Kidney (tissue), 14 donors: ENCODE data around the gene ST6GALNAC5. TPM values are rescaled to one million over a fixed set of nuclear protein-coding genes. Genes with fewer than 3 reads are reported as not detected.

Experiments used
- DNase-seq, 5 donors: peaks; one replicate each; pipeline ENCODE4 v3.0.0-alpha.2; 2013 to 2020
- FAIRE-seq: peaks from 2 replicates; lab custom pipeline; 2012; peaks lifted over from hg19 to GRCh38; lab: Jason Lieb, UNC
- H3K27ac ChIP-seq, 2 donors: one replicate each; pipeline ENCODE4 v1.7.0; 2013; ENCODE audit warnings: low read depth in 2 of 2, low read length in 2 of 2, inconsistent platforms in 1 of 2
- H3K27me3 ChIP-seq: one replicate; pipeline ENCODE4 v1.7.1; 2013; ENCODE audit warnings: low read length, inconsistent platforms; ENCODE audit not compliant: control insufficient read depth, insufficient read depth
- H3K36me3 ChIP-seq, 3 donors: one replicate each; pipeline versions ENCODE4 v1.7.0 to v1.7.1; 2013; ENCODE audit warnings: low read length in 3 of 3, control low read depth in 1 of 3, inconsistent platforms in 1 of 3; ENCODE audit not compliant: insufficient read depth in 3 of 3, control insufficient read depth in 2 of 3
- H3K4me1 ChIP-seq, 3 donors: one replicate each; pipeline versions ENCODE4 v1.7.0 to v1.7.1; 2013; ENCODE audit warnings: low read length in 3 of 3, inconsistent platforms in 1 of 3, low read depth in 1 of 3; ENCODE audit not compliant: control insufficient read depth in 2 of 3, insufficient read depth in 2 of 3
- H3K4me3 ChIP-seq, 3 donors: one replicate each; pipeline versions ENCODE4 v1.7.0 to v1.8.1; 2013; ENCODE audit warnings: low read length in 3 of 3, control low read depth in 1 of 3, inconsistent platforms in 1 of 3
- H3K9ac ChIP-seq, 3 donors: one replicate each; pipeline versions ENCODE4 v1.7.0 to v1.7.1; 2013; ENCODE audit warnings: low read length in 3 of 3, control low read depth in 1 of 3, inconsistent platforms in 1 of 3
- H3K9me3 ChIP-seq, 3 donors: one replicate each; pipeline versions ENCODE4 v1.7.0 to v1.7.1; 2013; ENCODE audit warnings: low read length in 3 of 3, control low read depth in 1 of 3, inconsistent platforms in 1 of 3; ENCODE audit not compliant: control insufficient read depth in 2 of 3, insufficient read depth in 1 of 3
- intact Hi-C: fragments of 100-400 bp; cut with DNase I; formaldehyde crosslinking; loops from one replicate; pipeline ENCODE4 v1.11.1; 2022
- polyA plus RNA-seq: library from polyadenylated mRNA; stranded (reverse); fragments of 350-450 nt; fragmentation: Illumina TruSeq; extraction: RNeasy Lipid Tissue Mini Kit (QIAGEN cat#74804); gene quantifications from one replicate; pipeline ENCODE4 v1.2.3, GENCODE V29; 2014; ENCODE audit warnings: low read depth, low replicate concordance; ENCODE audit not compliant: insufficient read depth
- total RNA-seq: library from RNA; stranded (reverse); fragmentation: NEBNext Ultra II Directional; extraction: Animal tissue kit (Norgen Biotek cat#: 25700); gene quantifications from one replicate; pipeline ENCODE4 v1.2.1, GENCODE V29; 2021
- TF ChIP-seq, protein P1 (sequence below): IDR thresholded peaks from 3 replicates; pipeline ENCODE4 v1.5.1; 2012; ENCODE audit warnings: mild to moderate bottlenecking, moderate library complexity, borderline replicate concordance; ENCODE audit not compliant: insufficient read depth; ENCODE audit errors: extremely low read depth
- donor health status: control.
- donor health status: control.
- donor health status: control.
- donor health status: control.
- donor health status: control.
- donor health status: DM: yes; HTN: yes; CAD: no.
- donor health status: Normal renal cell carcinoma (clear cell type).

The ST6GALNAC5 gene
- total and polyA plus RNA-seq, 2 donors from 2014 or later, result 0.34 to 0.50 TPM

DNA sequence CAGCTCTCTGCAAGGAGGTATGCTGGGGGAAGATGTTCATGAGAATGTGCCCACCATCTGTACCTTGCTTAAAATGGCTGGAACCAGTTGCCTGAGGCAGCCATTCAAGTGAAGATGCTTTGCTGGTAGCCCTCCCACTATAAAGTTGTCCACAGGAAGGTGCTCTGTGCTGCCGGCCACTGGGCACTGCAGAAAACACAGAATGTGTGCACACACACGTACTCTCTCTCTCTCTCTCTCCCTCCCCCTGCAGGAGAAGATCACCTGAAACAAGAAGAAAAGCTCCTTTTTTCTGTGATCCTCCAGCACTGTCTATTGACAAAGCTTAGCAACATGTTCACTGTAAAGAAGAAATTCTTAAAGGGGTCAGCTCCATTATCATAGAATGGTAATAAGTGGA, 217.2 kb downstream of the ST6GALNAC5 start:
- intact Hi-C loops, result no loop called here
- no peak for FAIRE-seq
- H3K27me3 ChIP-seq, result no peaks in the 10 kb centered on the region
- DNase-seq, result no peak
- H3K9ac ChIP-seq, result no peak overlapping the region
- H3K4me1 ChIP-seq, result no peaks in the 10 kb centered on the region
- H3K4me3 ChIP-seq, result no peak overlapping the region
- TF ChIP-seq, protein P1, sequence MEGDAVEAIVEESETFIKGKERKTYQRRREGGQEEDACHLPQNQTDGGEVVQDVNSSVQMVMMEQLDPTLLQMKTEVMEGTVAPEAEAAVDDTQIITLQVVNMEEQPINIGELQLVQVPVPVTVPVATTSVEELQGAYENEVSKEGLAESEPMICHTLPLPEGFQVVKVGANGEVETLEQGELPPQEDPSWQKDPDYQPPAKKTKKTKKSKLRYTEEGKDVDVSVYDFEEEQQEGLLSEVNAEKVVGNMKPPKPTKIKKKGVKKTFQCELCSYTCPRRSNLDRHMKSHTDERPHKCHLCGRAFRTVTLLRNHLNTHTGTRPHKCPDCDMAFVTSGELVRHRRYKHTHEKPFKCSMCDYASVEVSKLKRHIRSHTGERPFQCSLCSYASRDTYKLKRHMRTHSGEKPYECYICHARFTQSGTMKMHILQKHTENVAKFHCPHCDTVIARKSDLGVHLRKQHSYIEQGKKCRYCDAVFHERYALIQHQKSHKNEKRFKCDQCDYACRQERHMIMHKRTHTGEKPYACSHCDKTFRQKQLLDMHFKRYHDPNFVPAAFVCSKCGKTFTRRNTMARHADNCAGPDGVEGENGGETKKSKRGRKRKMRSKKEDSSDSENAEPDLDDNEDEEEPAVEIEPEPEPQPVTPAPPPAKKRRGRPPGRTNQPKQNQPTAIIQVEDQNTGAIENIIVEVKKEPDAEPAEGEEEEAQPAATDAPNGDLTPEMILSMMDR, result no peak
- no peak overlapping the region for H3K27ac ChIP-seq
- no peaks in the 10 kb centered on the region for H3K9me3 ChIP-seq
- no peaks in the 10 kb centered on the region for H3K36me3 ChIP-seq

DNA sequence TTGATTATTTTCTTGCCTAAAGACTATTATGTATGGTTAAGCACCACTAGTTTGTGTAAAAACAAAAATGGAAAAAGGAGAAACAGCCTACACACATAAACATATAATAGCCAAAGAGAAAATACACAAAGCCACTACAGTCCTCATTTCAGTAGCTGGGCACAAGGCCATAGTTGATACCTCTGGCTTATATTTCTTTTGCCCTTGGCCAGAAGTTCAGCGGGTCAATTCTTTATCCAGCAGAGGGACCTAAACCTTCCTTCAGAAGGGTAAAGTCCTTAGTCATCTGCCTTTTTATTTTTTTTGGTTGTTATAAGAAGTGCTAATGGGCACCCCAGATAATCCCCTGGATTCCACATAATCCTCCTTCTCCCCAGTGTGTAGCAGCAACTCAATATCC, 217.8 kb downstream of the ST6GALNAC5 start:
- DNase-seq (no peak), FAIRE-seq (no peak)
- H3K27me3 ChIP-seq, result no peaks in the 10 kb centered on the region
- intact Hi-C loops, result no loop called here
- no peak overlapping the region for H3K27ac ChIP-seq
- no peak overlapping the region for H3K9ac ChIP-seq
- H3K36me3 ChIP-seq, result no peaks in the 10 kb centered on the region
- H3K9me3 ChIP-seq, result no peaks in the 10 kb centered on the region
- TF ChIP-seq, protein P1, result no peak
- H3K4me3 ChIP-seq, result no peak overlapping the region
- no peaks in the 10 kb centered on the region for H3K4me1 ChIP-seq

DNA sequence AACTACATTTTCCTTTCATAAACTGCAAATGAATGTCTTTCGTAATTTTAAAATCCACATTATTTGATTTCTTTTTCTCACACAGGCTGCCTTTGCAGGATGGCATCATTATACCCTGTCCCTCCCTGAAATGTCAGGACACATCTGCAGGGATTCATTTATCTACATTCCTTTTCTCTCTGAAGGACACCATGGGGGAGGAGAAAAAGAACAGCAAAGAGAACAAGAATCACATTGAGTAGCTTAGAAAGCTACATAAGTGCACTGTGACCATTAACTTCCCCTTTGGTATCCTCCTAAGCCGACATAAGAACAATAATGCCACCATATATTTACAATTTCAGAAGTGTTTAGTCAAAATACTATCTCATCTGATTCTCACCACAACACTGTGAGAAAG, 222.5 kb downstream of the ST6GALNAC5 start:
- Histone ChIP-seq H3K4me3 (no peak overlapping the region), H3K9ac (no peak overlapping the region), H3K27ac (no peak overlapping the region), H3K4me1 (no peaks in the 10 kb centered on the region), H3K36me3 (no peaks in the 10 kb centered on the region), H3K9me3 (no peaks in the 10 kb centered on the region), H3K27me3 (no peaks in the 10 kb centered on the region)
- intact Hi-C loops, result no loop called here
- FAIRE-seq (no peak), DNase-seq (peak in 1 of 5 donors; percentile 2)
- TF ChIP-seq, protein P1, result no peak

DNA sequence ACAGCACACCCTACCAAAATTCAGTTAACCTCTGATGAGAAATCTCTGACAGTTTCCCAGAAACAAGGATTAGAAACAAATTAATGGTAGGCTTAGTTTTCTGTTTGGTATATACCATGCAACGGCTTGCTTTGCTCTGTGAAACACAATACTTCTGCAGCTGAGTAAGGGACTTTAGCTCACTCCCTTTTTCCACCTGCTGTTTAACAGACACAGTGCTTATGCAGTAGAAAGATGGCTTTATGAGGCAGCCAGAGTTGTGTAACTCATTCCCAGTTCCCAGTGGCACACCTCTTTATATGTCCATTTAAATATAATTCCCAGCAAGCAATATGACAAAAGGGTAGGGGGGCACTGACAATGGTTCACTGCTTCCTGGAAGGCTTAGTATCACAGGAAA, 228.0 kb downstream of the ST6GALNAC5 start:
- no peak overlapping the region for H3K4me3 ChIP-seq
- H3K36me3 ChIP-seq, result no peaks in the 10 kb centered on the region
- FAIRE-seq (no peak), DNase-seq (peak in 2 of 5 donors; percentile 33 to 43)
- H3K27ac ChIP-seq, result no peak overlapping the region
- H3K4me1 ChIP-seq, result no peaks in the 10 kb centered on the region
- H3K9ac ChIP-seq, result no peak overlapping the region
- H3K9me3 ChIP-seq, result no peaks in the 10 kb centered on the region
- TF ChIP-seq, protein P1, result no peak
- intact Hi-C loops, result no loop called here
- H3K27me3 ChIP-seq, result no peaks in the 10 kb centered on the region
